ENCODE measurements around the gene TOB2.

TOB2 gene, protein sequence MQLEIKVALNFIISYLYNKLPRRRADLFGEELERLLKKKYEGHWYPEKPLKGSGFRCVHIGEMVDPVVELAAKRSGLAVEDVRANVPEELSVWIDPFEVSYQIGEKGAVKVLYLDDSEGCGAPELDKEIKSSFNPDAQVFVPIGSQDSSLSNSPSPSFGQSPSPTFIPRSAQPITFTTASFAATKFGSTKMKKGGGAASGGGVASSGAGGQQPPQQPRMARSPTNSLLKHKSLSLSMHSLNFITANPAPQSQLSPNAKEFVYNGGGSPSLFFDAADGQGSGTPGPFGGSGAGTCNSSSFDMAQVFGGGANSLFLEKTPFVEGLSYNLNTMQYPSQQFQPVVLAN

DNA sequence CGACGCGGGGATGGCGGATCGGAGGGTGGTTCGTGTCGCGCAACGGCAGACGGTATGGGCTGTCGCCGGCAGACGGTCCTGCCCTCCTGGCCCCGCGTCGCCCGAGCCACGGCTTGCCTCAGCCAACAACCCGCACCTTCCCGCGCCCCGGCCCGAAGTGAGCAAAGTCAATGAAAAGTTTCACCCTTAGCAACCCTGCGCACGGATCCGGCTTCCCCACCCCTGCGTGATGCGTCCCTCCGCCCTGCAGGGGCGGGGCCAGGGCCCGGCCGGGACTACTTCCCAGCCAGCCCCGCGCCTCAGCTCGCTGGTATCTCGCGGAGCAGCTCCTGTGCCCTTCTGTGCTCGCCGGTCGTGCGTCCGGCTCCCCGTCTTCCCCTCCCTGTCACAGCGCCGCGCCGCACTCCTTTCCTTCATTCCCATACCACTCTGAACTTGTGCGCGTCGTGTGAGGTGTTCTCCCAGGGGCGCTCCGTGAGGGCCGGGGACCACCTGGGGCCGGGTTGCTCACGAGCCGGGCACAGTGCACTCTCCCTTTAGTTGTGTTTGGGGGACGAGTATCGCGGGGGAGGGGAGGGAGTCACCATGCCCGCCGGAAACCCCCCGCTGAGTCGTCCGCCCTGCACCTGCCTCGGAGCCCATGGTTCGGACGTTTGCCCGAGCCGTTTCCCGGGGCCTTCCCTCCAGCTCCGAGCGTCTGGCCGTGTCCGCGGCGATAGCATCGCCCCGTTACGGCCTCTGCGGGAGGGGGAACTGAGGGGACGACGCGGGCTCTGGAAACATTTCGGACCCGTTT is at the start of gene TOB2:
TOB2 (minus strand) TSS at position 163 of the 796 bp plus-strand sequence. CDS start 9,456 bp downstream, outside the sequence.
- Histone ChIP-seq H3K27me3 (no peaks in the 10 kb centered on the region), H4K20me1 (peaks cover 37% of the 10 kb centered on the region), H3K36me3 (peaks cover 18% of the 10 kb centered on the region), H3K27ac (peak within 1 kb of the TSS; percentile 96), H3K9ac (peak within 1 kb of the TSS; percentile 92), H3K4me1 (peaks cover 45% of the 10 kb centered on the region), H3K9me3 (no peaks in the 10 kb centered on the region), H3K4me3 (peak within 1 kb of the TSS; percentile 98), H3K4me2 (peak within 1 kb of the TSS; percentile 86)
- no peak for TF ChIP-seq Cebpa-rat (IDR thresholded peaks at IDR 0.05)

DNA sequence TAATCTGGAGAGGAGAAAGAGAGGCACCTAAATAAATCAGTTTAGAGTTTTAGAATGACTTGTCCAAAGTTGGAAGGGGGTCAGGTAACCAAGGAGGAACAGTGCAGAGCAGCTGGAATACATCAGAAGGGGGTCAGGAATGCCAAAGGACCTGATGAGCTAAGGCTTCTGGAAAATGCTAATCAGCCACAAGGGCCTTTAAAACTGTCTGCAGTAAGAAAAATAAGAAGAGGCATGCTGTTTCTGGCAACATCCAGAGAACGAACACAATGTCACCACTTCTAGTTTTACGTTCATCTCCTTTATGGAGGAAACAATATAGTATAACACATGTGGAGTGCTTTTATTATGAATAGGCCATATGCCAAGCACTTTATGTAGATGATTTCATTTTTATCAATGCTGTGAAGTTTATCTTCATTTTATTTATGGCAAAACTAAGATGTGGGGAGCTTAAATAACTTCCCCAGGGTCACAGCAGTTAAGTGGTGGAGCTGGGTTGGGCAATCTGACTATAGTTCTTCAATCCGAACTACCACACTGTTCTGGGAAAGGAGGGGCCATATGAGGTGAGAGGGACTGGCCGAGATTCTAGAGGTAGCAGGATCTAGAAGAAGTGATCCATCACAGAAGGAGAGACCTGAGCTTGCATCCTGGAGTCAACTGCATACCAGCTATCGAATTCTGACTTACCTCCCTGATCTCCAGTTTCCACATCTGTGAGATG is 44.9 kb upstream of the TOB2 start:
- Histone ChIP-seq H4K20me1 (peaks cover 88% of the 10 kb centered on the region), H3K36me3 (peaks cover 49% of the 10 kb centered on the region)

DNA sequence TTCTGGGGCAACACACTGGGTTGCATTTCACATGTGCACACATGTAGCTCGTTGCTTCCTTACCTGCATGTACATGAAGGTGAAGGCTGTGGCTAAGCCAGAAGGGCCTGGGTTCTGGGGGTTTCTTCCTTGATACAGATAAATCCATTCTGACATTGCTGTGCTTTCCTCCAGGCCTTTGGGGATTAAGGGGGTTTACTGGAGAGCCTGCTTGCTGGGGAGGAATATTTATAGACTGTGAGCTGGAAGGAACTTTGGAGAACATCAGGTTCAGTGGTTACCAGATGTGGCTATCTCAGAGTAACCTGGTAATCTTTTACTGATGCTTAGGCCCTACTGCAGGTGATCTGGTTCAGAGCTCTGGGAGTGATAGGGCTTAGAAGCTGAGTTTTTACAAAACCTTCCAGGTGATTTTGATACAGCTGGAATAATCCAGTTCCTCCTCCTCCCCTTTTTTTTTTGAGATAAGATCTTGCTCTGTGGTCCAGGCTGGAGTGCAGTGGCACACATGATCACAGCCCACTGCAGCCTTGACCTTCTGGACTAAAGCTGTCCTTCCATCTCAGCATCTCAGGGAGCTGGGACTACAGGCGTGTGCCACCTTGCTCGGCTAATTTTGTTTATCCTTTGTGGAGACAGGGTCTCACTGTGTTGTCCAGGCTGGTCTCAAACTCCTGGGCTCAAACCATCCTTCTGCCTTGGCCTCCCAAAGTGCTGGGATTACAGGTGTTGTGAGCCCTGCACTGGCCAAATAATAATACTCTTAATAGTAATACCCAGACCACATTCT is 42.2 kb upstream of the TOB2 start:
- Histone ChIP-seq H3K4me2 (0 out of 2 replicates have a peak overlapping the region, but pooled peaks have one; percentile 55), H3K27ac (no peak overlapping the region), H3K27me3 (no peaks in the 10 kb centered on the region), H3K36me3 (peaks cover 25% of the 10 kb centered on the region), H3K9ac (no peak overlapping the region), H4K20me1 (peaks cover 84% of the 10 kb centered on the region), H3K9me3 (no peaks in the 10 kb centered on the region), H3K4me3 (no peak overlapping the region), H3K4me1 (peaks cover 63% of the 10 kb centered on the region)
- TF ChIP-seq Cebpa-rat (IDR thresholded peaks at IDR 0.05), result no peak

More for the DNA sequence above, 44.9 kb upstream of the TOB2 start:
- TF ChIP-seq Cebpa-rat (IDR thresholded peaks at IDR 0.05), result no peak
- H3K27ac ChIP-seq, result no peak overlapping the region
- no peak overlapping the region for H3K4me3 ChIP-seq
- H3K4me1 ChIP-seq, result peaks cover 39% of the 10 kb centered on the region
- H3K9ac ChIP-seq, result no peak overlapping the region
- H3K9me3 ChIP-seq, result no peaks in the 10 kb centered on the region
- no peak overlapping the region for H3K4me2 ChIP-seq
- no peaks in the 10 kb centered on the region for H3K27me3 ChIP-seq

DNA sequence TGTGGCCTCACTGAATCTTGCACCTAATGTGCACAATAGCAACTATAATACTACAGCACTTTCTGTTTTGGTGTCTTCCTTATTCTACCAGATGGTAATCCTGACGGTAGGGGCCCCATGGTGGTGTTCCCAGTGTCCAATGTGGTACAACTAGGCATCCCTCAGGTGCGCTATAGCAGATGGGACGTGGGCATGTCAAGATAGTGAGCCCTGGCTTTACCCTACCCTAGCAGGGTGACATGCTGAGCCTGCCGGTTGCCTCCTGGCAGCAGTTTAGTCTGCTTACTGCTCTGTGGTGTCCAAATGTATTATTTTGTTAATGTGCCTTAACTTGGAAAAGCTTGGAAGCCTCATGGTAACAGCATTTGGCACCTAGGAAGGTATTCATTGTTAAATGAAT is 41.5 kb upstream of the TOB2 start:
- H3K4me2 ChIP-seq, result no peak overlapping the region
- H3K9ac ChIP-seq, result no peak overlapping the region
- no peaks in the 10 kb centered on the region for H3K27me3 ChIP-seq
- peaks cover 70% of the 10 kb centered on the region for H3K4me1 ChIP-seq
- peaks cover 84% of the 10 kb centered on the region for H4K20me1 ChIP-seq
- TF ChIP-seq Cebpa-rat (IDR thresholded peaks at IDR 0.05), result no peak
- H3K27ac ChIP-seq, result no peak overlapping the region
- H3K9me3 ChIP-seq, result no peaks in the 10 kb centered on the region
- peaks cover 22% of the 10 kb centered on the region; the same call in 1 of the 2 replicates for H3K36me3 ChIP-seq
- no peak overlapping the region for H3K4me3 ChIP-seq

DNA sequence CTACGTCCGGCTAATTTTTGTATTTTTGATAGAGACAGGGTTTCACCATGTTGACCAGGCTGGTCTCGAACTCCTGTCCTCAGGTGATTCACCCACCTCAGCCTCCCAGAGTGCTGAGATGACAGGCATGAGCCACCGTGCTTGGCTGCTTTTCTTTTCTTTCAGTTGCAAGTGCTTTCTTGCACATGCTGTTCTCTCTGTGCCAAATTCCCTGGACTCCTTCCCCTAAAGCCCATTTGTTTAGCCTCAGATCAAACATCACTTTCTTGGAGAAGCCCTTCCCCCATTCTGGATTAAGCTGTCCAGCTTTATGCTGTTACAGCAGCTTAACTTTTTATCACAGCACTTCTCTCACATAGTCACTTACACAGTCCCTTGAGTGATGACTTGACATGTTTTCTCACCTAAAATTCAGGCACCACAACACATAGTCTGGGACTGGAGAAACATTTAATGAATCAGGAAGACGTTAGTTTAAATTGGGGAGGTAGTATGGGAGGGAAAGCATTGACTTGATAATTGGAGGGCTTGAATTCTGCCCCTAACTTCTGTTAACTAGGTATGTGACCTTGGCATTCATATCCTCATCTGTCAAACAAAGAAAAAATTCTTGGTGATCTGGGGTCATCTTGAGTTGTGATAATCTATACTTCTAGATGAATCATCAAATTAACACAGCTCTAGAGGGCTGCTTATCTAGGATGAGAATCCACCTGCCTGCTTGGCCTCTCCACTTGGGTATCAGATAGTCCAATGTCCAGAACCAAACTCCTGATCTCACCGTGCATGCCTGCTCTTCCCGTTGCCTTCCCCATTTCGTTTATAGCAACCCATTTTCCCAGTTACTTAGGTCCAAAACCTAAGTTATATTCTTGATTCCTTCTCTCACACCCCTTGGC is 40.7 kb upstream of the TOB2 start:
- Histone ChIP-seq H3K36me3 (0 out of 2 replicates have a peak, but pooled peaks cover 15% of the 10 kb centered on the region), H3K9me3 (no peaks in the 10 kb centered on the region), H3K9ac (no peak overlapping the region), H4K20me1 (peaks cover 88% of the 10 kb centered on the region), H3K4me3 (no peak overlapping the region), H3K4me1 (peaks cover 78% of the 10 kb centered on the region), H3K4me2 (no peak overlapping the region), H3K27me3 (no peaks in the 10 kb centered on the region), H3K27ac (no peak overlapping the region)
- TF ChIP-seq Cebpa-rat (IDR thresholded peaks at IDR 0.05), result no peak

DNA sequence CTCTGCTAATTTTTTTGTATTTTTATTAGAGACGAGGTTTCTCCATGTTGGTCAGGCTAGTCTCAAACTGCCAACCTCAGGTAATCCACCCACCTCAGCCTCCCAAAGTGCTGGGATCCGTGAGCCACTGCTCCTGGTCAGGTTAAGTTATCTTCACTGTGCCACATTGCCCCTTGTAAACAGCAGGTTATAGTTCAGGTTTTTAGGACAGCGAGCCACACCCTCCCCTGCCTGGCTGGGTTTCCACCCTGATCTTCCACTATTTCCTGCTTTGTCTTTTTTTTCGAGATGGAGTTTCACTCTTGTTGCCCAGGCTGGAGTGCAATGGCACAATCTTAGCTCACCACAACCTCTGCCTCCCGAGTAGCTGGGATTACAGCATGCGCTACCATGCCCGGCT is 38.4 kb upstream of the TOB2 start:
- H3K4me1 ChIP-seq, result peaks cover 88% of the 10 kb centered on the region
- no peaks in the 10 kb centered on the region for H3K27me3 ChIP-seq
- 0 out of 2 replicates have a peak, but pooled peaks cover 7% of the 10 kb centered on the region for H3K36me3 ChIP-seq
- H3K27ac ChIP-seq, result no peak overlapping the region
- H3K4me3 ChIP-seq, result no peak overlapping the region
- H3K9me3 ChIP-seq, result no peaks in the 10 kb centered on the region
- H3K4me2 ChIP-seq, result peak overlapping the region; percentile 37
- H4K20me1 ChIP-seq, result peaks cover 91% of the 10 kb centered on the region
- no peak overlapping the region for H3K9ac ChIP-seq
- no peak for TF ChIP-seq Cebpa-rat (IDR thresholded peaks at IDR 0.05)

DNA sequence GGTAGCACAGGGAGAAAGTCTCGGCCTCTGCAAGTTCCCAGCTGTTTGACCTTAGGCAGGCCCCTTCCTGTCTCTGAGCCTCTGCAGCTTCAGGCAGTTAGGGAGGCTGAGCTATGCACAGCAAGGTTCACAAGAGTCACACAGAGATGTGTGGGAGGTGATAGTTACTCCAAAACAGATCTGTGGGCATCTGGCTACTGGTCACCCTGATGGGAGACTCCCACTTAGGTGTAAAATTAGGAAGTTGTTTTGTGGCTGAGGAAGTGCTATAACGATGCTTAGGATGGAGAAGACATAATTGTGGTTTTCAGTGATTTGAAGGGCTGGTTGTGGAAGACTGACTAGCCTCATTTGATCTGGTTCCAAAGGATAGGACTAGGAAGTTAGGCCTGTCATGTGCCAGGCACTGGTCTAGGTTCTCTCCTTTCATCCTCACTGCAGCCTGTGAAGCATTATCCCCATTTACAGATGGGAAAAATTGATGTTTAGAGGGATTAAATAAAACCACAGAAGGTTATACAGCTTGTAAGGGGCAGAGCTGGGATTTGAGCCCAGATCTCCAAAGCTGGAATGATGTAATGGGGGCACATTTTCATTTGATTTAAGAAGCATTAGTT is 35.8 kb upstream of the TOB2 start:
- H3K4me3 ChIP-seq, result 0 out of 2 replicates have a peak overlapping the region, but pooled peaks have one; percentile 18
- TF ChIP-seq Cebpa-rat (IDR thresholded peaks at IDR 0.05), result no peak
- peak overlapping the region; percentile 46; the same call in 1 of the 2 replicates for H3K9ac ChIP-seq
- H3K36me3 ChIP-seq, result 0 out of 2 replicates have a peak, but pooled peaks cover 4% of the 10 kb centered on the region
- peaks cover 4% of the 10 kb centered on the region; the same call in 1 of the 2 replicates for H3K9me3 ChIP-seq
- peak overlapping the region; percentile 53; the same call in 1 of the 2 replicates for H3K27ac ChIP-seq
- H4K20me1 ChIP-seq, result peaks cover 82% of the 10 kb centered on the region
- peak overlapping the region; percentile 90 for H3K4me2 ChIP-seq
- peaks cover 88% of the 10 kb centered on the region for H3K4me1 ChIP-seq
- no peaks in the 10 kb centered on the region for H3K27me3 ChIP-seq

DNA sequence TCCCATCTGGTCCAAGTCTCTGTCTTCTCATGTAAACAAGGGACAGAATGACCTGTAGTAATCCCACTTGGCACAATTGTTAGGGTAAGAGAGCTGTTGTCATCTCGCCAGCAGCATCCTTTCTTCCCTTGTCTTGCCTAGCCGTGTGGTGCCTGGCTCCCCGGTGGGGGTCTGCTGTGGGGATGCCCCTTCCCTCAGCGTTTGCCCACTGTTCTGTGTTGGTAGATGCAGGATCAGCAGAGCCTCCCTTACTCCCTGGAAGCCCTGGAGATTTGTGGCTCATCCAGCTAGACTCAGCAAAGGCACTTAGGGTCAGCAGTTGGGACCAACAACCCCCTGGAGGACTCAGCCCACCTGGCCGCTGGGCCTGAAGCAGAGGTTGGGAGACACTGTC is 35.3 kb upstream of the TOB2 start:
- no peak for TF ChIP-seq Cebpa-rat (IDR thresholded peaks at IDR 0.05)
- H3K9ac ChIP-seq, result peak overlapping the region; percentile 46; the same call in 1 of the 2 replicates
- H3K27me3 ChIP-seq, result no peaks in the 10 kb centered on the region
- H3K27ac ChIP-seq, result peak overlapping the region; percentile 53; the same call in 1 of the 2 replicates
- 0 out of 2 replicates have a peak overlapping the region, but pooled peaks have one; percentile 18 for H3K4me3 ChIP-seq
- peaks cover 91% of the 10 kb centered on the region for H3K4me1 ChIP-seq
- H4K20me1 ChIP-seq, result peaks cover 77% of the 10 kb centered on the region
- H3K9me3 ChIP-seq, result peaks cover 6% of the 10 kb centered on the region; the same call in 1 of the 2 replicates
- peak overlapping the region; percentile 90 for H3K4me2 ChIP-seq
- no peaks in the 10 kb centered on the region for H3K36me3 ChIP-seq
